ENCODE results near the gene HDAC4. TPM values are rescaled to one million over a fixed set of nuclear protein-coding genes. Genes with fewer than 3 reads are reported as not detected.

HDAC4 gene
- total and polyA plus RNA-seq, 2 experiments from 2014 or later, result 8.1 to 41.8 TPM

- no peak for TF ChIP-seq CTCF (conservative IDR thresholded peaks at IDR 0.05; ENCODE audit: low read depth in 2 of 2)
- no peak for TF ChIP-seq POLR2AphosphoS5 (IDR thresholded peaks at IDR 0.05; ENCODE audit: low read depth)
- no peak for TF ChIP-seq EZH2phosphoT487 (IDR thresholded peaks at IDR 0.05; ENCODE audit: unreplicated experiment)
- TF ChIP-seq JUNB (IDR thresholded peaks at IDR 0.05; ENCODE audit: unreplicated experiment), result no peak
- no peak for TF ChIP-seq ZNF331 (CRISPR knock-in tag; IDR thresholded peaks at IDR 0.05; ENCODE audit: low read depth)
- TF ChIP-seq EZH2 (IDR thresholded peaks at IDR 0.05; ENCODE audit: low read depth, unreplicated experiment), result no peak
- no peak for TF ChIP-seq NANOG (IDR thresholded peaks at IDR 0.05; ENCODE audit: borderline replicate concordance)
Measured at GRCh38 chr2:239310401-239311061, 90.3 kb downstream of the HDAC4 start (continued).

- H4K20me1 ChIP-seq (replicated peaks; ENCODE audit: insufficient read depth), result peaks cover 11% of the 10 kb centered on the region
- Mint-ChIP-seq H3K9me3 (peaks cover 11% of the 10 kb centered on the region), H3K27ac (no peak overlapping the region), H3K36me3 (ENCODE audit: low read depth) (peaks cover 14% of the 10 kb centered on the region), H3K4me3 (no peak overlapping the region), H3K4me1 (peaks cover 28% of the 10 kb centered on the region), H3K27me3 (ENCODE audit: insufficient read depth, low read depth, poor library complexity) (peaks cover 8% of the 10 kb centered on the region)
- no peaks in the 10 kb centered on the region for H3K9me2 ChIP-seq (ENCODE audit: insufficient read depth)
- no peak overlapping the region for H3K4me2 ChIP-seq
- no peak overlapping the region for H2AFZ ChIP-seq
- no peaks in the 10 kb centered on the region for H3F3A ChIP-seq (replicated peaks; ENCODE audit: low read depth)
- ATAC-seq (no peak), DNase-seq (ENCODE audit: low spot score) (no peak)
- no peak overlapping the region for H3K4me3 ChIP-seq
- H3K79me2 ChIP-seq (replicated peaks; ENCODE audit: insufficient read depth), result peaks cover 81% of the 10 kb centered on the region
- no peaks in the 10 kb centered on the region for H3K4me1 ChIP-seq (ENCODE audit: insufficient read depth)
- H3K27me3 ChIP-seq (ENCODE audit: insufficient read depth), result no peaks in the 10 kb centered on the region
- H3K27ac ChIP-seq (ENCODE audit: low read depth), result no peak overlapping the region
- H3K36me3 ChIP-seq (ENCODE audit: insufficient read depth), result no peaks in the 10 kb centered on the region
- TF ChIP-seq CREB1 (CRISPR knock-in tag; IDR thresholded peaks at IDR 0.05; ENCODE audit: low read depth) (no peak), POLR2AphosphoS5 (IDR thresholded peaks at IDR 0.05; ENCODE audit: low read depth) (no peak), ZNF462 (CRISPR knock-in tag; IDR thresholded peaks at IDR 0.05) (no peak), EZH2 (IDR thresholded peaks at IDR 0.05; ENCODE audit: low read depth, unreplicated experiment) (no peak), ZNF114 (CRISPR knock-in tag; IDR thresholded peaks at IDR 0.05) (no peak), CTCF (conservative IDR thresholded peaks at IDR 0.05; ENCODE audit: low read depth in 2 of 2) (no peak), JUNB (IDR thresholded peaks at IDR 0.05; ENCODE audit: unreplicated experiment) (no peak), ETS1 (IDR thresholded peaks at IDR 0.05) (no peak)
Measured at GRCh38 chr2:239309398-239310245, 91.2 kb downstream of the HDAC4 start.

Data from GM23338 (cell line).